ENCODE results near the gene RFWD3.
A peak's percentile ranks its signal among the peaks of the same experiment; 100 is the strongest.

Gene RFWD3

DNA sequence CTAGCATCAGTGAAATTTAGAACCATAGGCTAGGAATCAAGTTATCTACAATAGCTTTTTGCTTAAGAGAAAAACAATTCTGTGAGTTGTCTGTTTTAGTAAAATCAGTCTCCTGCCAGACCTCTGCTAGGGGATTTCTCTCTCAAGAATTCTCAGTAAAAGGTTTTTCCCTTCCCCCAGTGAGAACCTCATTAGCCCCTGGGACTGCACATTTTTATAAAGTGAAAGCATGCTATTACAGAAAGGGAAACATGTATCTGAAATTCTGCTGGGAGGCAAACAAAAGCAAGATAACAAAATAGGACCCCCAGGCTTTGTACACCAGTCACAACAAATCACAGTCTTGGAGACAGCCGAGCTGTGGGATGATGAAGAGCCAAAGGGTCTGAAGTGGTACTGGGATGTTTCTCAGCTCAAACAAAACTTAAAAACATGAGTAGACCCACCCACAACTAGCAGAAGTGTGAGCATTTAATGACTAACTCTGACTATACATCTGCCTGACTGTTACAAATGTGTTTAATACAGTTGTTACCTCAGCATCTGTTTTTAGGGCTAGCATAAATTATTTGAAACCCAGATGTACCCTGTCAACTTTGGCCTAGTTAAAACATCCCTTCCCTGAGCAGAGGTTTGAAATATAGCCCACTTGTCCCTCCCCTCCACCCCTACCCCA, 39.8 kb downstream of the RFWD3 start:
- no peak for DNase-seq
- intact Hi-C loops (cut with DNase I): no loop called here

DNA sequence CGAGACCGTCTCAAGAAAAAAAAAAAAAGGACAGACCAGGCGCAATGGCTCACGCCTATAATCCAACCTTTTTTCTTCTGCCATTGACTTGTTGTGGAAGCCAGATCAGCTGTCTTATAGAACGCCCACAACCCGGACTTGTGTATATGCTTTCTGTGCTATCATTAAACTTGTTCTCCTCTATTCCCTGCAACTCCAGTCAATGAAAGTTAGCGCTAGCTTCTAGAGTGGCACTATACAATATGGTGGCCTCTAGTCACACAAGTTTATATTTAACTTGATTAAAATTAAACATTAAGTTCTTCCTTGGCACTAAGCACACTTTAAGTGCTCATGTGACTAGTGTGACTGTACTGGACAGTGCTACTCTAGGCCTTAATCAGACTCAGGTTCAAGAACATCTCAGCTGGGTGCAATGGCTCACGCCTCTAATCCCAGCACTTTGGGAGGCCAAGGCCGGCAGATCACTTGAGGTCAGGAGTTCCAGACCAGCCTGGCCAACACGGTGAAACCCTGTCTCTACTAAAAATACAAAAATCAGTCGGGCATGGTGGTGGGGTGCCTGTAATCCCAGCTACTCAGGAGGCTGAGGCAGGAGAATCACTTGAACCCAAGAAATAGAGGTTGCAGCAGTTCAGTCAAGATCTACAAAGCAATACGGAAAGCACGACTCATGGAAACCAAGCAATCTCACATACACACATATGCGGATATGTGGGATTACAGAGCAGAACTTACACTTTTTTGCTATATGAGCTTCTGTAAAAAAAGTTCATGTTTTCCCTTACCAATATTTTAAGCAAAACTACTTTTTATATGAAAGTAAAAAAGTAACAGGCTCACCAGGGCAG, 41.0 kb downstream of the RFWD3 start:
- intact Hi-C loops (cut with DNase I): no loop called here
- DNase-seq: no peak

DNA sequence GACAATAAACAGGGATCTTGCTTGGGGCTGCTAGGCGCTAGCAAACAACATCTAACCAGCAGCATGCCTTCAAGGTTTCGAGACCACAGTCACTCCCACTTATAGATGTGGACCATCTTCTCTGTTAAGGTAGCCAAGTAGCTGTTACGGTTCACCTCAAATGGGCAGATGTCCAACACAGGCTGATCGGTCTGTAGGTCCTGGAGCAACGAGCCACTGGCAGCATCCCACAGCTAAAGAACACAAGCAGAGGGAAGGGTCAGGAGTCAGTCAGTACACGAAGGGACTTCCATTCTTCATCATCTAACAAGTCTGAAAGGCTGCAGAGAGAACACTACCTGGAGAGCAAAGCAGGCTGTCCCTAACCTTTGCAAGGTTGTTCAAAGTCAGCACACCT, 42.8 kb downstream of the RFWD3 start:
- peak in 1 of 42 donors; percentile 7 for DNase-seq
- intact Hi-C loops (cut with DNase I): no loop called here

DNA sequence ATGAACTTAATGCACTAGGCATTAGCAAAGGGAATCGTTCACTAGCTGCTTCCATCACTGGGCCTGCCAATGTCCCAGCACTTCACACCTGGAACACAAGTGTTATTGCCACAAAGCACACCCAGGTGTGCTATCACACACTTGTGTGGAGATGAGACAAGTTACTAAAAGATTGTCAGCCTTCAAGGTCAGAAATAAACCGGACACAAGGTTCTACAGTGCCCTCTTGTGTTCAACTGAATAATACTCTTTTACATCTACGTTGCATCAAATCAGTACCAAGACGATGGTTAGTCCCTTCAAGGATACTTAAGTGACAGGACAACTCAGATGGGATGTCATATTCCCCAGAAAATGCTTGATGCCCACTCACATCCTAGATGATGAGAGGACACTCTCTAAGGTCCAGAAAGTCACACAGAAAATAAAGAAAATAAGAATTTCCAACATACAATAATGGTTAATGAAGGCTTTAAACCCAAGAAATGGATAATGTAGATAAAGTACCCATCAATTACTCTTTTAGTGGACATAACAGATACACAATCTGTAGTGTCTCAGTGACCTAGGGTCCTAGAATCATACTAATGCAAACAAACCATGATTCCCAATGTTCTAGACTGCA, 43.4 kb downstream of the RFWD3 start:
- intact Hi-C loops (cut with DNase I): no loop called here
- peak in 3 of 42 donors; percentile 6 to 51 (median 12) for DNase-seq

DNA sequence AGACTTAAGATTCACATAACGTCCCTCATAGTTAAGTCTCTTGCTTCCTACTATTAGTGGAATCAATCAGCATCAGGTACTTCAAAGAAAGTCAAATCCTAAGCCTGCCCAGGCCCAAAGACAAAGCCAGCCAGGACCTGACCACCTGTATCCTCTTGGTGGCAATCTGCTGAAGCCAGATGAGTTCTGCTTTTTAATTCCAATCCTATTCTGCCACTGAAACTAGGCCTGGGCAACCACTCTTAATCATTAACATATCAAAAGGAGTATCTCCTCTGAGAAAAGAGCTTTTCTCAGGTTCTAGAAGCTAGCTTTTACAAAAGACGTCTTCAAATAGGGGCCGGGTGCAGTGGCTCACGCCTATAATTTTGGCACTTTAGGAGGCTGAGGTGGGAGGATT, 44.7 kb downstream of the RFWD3 start:
- intact Hi-C loops (cut with DNase I): no loop called here
- no peak for DNase-seq

DNA sequence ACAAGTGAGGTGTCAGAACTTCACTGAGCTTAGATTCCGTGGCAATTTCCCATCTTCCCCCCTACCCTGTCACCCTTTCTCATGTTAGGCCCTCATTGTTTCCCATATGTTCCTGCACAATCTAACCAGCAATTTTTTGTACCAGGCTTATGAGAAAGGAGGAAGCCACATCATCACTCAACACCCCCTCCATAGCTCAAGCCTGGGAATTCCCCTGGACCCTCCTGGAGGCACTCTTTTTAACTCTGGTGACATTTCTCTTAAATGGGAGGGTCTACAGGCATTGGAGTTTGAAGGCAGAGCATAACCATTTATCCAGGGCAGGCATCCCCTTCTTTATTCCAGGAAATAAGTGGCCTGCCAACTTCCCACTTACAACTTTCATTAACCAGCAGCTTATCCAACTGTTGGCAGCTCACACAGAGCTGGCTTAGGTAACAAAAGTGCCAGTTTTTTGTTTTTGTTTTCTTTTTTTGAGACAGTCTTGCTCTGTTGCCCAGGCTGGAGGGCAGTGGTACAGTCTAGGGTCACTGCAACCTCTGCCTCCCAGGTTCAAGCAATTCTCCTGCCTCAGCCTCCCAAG, 49.4 kb downstream of the RFWD3 start:
- intact Hi-C loops (cut with DNase I): loop anchor here (10.0 kb wide), 1 partner anchor 152 kb away; no protein-coding TSS in a partner anchor
- DNase-seq: peak in 2 of 42 donors; percentile 26 to 37

DNA sequence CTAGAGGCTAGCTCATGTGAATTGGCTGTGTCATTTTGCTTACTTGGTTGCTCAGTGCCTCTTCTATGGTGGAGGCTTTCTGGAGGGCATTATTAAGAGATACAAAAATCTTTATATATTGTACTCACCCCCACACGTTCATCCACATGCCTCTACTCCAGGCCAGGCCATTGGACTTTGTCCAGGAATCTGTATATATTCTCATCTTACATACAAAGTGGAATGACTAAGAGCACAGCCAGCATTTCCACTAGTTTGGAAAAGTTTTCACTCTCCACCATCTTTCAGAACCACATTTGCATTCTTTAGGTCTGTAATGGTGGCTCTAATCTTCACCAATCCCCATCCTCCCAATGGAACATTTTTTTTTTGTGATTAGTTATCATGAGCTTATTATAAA, 55.0 kb downstream of the RFWD3 start:
- intact Hi-C loops (cut with DNase I): loop anchor here (10.0 kb wide), 1 partner anchor 147 kb away; no protein-coding TSS in a partner anchor
- DNase-seq: no peak

DNA sequence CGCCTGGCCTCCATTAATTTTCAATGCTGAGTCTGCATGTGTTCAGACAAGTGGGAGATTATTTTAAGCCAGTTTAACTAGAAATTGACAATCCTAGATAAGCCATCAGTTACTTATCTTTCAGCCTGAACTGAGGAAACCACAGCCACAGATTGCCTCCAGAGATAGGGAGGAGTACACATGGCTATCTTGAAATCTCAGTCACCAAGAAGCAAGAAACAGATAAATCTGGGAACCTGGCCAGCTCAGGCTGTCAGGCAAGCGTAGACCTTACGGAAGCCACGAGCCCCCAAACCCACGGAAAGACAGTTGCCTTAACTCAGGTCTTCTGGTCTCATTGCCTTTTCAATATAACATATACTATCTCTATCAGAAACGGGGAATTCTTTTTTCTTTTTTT, 57.7 kb downstream of the RFWD3 start:
- DNase-seq: peak in 1 of 42 donors; percentile 13
- intact Hi-C loops (cut with DNase I): no loop called here

DNA sequence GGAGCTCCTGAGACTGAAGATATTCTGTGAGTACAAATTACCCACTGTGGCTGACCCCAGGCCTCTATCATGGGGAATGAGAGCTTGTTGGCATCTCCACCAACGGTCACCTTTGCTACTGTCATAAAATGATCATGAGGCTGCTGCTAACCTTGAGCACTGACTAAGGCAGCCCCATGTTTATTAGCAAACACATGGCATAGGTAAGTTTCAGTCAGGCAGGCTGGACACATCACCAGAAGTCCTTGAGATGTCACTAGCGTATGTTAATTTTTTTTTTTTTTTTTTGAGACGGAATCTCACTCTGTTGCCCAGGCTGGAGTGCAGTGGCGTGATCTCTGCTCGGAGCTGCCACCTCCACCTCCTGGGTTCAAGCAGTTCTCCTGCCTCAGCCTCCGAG, 58.3 kb downstream of the RFWD3 start:
- intact Hi-C loops (cut with DNase I): no loop called here
- peak in 1 of 42 donors; percentile 16 for DNase-seq

DNA sequence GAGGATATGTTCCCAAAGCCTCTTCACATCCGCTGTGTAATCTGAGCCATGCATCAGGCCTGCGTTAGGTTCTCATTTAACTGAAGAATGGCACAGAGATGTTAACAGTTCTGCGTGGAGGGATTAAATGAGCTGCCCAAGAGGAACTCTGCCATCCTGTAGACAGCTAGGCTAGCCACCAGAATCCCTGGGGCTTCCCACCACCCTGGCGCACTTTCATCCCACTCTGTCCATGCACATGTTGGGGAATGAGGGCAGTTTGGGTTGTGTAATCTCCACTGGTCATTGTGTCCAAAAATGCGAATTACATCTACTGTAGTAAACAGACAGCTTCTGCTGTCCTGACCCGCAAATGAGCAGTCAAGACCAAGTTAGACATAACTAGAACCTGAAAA, 58.7 kb downstream of the RFWD3 start:
- intact Hi-C loops (cut with DNase I): no loop called here
- DNase-seq: peak in 1 of 42 donors; percentile 30

DNA sequence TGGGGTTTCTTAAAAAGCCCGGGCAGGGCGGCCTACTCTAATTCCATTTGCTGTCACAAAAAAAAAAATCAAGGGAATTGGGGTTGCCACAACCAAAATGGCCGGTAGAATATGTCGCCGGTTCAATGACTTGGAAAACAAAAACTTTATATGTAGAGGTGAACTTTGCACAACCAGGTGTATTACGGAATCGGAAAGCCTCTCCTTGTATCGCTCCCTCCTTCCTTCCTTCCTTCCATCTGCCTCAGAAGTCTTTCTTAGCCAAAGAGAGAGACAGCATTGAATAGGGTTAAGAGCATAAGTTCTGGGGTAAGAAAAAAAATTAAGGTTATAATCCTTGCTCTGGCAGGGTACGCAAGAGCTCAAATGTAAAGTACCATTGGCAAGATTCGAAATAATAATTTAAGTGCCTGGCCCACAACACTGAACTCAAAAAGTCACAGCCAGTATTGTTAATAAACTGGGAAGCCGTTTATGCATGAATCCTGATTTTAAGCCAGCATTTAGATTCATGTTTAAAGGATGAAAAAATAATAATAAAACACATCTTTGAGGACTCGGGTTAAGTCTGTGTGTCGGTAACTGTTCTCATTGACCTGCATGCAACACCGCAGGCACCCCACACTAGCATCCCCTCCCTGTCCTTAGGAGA, 59.2 kb downstream of the RFWD3 start:
- DNase-seq: no peak
- intact Hi-C loops (cut with DNase I): no loop called here

DNA sequence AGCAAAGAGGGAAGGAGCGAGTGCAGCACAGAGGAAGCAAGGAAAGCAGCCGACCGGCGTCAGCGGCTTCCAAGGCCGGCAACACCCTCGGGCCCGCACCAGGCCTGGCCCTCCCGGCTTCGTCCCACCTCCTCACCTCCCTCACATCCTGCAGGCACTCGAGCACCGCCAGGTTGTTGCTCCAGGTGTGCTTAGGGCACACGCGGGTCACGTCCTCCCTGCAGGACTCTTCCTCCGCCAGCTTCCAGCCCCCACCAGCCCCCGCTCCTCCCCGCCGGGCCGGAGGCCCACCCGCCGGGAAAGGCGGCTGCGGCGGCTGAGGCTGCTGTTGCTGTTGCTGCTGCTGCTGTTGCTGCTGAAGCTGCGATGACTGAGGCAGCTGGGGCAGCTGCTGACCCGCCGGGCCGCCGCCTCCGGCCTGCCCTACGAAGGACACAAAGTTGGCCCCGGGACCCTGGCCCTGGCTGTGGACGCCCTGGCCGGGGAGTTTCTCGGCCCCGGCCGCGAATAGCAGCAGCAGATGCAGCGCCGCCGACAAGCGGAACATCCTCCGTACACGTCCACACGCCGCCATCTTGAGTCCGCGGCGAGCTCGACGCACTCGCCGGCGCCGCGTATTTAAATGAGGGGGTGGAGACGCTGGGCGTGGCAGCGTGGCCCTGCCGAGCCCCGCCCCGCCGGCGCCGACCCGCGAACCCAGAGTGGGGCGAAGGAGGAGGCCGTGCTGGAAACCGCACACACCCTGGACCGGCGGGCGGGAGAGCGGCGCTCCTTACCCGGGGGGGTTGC, 60.0 kb downstream of the RFWD3 start, which contains the start of gene GLG1:
Gene GLG1, minus strand, starts transcription at position 594 of the 789 bp plus-strand sequence. Its CDS starts 20 bp downstream, at position 574.
- peak; percentile 79 to 97 (median 93) for DNase-seq
- intact Hi-C loops (cut with DNase I): no loop called here

DNA sequence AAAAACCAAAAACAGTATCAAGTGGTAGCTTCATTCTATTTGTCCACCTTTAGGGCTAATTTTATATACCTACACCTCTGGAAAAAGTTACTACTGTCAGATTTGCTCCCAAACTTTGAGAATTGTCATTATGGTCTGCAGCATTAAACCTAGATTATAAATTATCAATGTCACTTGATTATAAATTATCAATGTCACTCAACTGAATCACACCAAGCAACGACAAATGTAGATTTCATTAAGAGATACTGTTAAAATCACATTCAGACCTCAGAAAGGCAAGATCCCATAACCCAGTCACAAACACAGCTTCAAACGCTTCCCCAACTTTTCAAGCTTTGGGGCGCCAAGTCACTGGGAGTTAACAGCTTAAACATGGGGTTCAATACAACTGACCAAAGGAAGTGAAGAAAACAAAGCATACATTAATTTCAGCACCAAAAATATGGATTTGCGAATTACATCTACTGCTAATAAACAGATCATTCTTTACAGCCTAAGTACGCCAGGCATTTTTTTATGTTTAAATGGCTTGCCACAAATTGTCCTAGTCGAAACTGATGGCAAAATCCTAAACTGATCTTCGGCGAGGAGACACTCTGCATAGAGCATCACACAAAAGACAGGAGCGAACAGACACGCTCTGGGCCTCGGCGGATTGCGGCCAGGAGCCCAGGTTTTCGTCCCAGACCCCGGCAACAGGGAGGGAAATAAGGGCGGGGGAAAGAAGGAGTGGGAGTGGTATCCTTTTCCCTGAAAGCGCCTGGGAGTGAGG, 60.7 kb downstream of the RFWD3 start:
- intact Hi-C loops (cut with DNase I): no loop called here
- peak in 11 of 42 donors; percentile 9 to 62 (median 29) for DNase-seq

DNA sequence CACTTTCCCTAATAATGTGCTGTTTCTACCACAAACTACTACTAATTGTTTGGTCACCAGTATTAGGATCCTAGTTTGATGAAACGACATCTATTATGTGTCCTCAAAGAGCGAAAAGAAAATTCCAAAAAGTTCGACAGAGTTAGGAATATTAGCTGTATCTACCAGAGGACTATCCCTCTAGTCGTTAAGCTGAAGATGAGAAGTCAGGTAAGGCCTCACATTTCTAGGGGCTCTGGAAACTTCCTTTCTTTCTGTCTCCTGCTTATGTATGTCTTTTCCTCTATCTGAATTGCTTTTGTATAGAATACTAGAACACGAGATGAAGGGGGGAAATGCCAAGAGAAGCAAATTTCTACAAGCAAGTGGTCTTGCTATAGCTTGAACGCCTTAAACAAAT, 61.3 kb downstream of the RFWD3 start:
- no peak for DNase-seq
- intact Hi-C loops (cut with DNase I): no loop called here

DNA sequence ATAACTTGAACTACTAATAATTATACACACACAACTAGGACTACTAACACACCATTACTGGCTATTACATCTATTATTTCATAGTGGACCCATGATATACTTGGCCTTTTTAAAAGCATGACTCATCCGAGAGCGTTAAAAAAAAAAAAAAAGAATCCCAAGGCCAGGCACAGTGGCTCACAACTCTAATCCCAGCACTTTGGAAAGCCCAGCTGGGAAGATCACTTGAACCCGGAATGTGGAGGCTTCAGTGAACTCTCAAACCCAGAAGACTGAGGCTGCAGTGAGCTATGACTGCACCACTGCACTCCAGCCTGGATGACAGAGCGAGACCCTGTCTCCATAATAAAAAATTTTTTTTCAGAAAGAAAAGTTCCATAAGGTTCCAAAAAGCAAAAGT, 62.8 kb downstream of the RFWD3 start:
- intact Hi-C loops (cut with DNase I): no loop called here
- DNase-seq: peak in 1 of 42 donors; percentile 25

DNA sequence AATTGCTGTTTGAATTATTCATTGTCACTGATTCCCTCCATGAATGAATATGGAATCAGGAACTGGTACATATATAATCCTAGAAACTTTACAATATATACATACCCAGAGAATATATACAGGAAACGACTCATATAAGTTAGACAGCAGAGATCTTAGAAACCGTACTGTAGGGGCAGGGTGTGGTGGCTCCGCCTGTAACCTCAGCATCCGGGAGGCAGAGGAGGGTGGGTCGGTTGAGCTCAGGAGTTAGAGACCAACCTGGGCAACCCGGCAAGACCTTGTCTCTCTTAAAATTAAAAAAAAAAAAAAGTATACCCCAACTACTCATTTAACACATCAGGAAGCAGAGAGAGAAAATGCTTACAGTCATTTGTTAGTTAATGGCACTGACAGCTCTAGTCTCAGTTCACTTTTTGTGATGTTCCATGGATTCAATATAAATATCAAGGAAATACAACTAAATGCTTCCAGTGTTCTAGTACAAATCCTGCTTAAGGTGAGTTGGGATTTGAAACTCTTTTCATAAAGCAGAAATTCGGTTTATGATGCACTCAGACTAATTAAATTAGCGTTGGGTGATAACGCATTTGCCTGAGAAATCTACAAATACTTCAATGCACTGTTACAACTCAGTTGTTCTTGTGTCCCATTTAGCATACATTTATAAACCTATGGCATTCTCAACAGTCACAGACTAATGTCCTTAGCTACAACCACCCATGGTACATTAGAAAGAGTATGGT, 65.4 kb downstream of the RFWD3 start:
- DNase-seq: peak in 2 of 42 donors; percentile 5 to 29
- intact Hi-C loops (cut with DNase I): no loop called here

DNA sequence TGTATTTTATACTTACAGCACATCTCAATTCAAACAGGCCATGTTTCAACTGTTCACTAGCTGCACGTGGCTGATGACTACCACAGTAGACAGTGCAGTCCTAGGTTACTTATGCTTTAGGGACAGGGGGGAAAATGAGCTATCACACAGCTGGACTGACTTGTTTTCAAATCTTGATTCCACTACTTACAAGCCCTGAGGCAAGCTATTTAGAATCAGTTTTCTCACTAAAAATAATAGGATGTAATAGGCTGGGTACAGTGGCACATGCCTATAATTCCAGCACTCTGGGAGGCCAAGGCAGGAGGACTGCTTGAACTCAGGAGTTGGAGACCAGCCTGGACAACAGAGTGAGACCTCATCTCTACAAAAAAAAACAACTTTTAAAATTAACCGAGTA, 70.1 kb downstream of the RFWD3 start:
- DNase-seq: peak in 1 of 42 donors; percentile 4
- intact Hi-C loops (cut with DNase I): no loop called here
